ENCODE results near the gene DPYSL4.
"Not testable (repeated sequence)": the region's sequence is repeated elsewhere in the genome, so short reads cannot be mapped to it uniquely, and the experiment has no call there.

Gene DPYSL4

GRCh38 chr10:132210766-132211165, 24.0 kb downstream of the DPYSL4 start:
- H3K9ac ChIP-seq (ENCODE audit: low read depth, low read length): no peak overlapping the region
- H3K36me3 ChIP-seq (ENCODE audit: insufficient read depth, low read length): no peaks in the 10 kb centered on the region
- H3K4me1 ChIP-seq (ENCODE audit: control insufficient read depth, insufficient read depth, low read length): no peaks in the 10 kb centered on the region

DNA sequence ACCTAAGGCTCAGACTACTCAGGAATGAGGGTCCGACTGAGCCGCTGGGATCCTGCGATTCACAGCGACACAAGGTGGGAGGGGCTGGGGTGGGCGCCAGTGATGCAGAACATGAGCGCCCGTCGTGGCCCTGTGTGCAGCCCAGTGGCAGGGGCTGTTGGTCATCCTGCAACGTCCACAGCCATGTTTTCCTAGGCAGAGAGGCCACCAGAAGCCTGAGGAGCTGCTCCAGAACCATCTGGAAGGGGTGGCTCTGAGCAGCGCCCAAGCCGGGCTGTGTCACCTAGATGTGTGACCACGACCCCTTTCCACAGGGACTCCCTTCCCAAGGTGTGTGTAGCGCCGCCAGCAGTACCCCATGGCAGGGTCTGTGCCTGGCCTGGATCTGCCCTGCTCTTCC, 24.5 kb downstream of the DPYSL4 start:
- Histone ChIP-seq H3K4me2 (ENCODE audit: low read length) (no peak overlapping the region), H3K4me3 (ENCODE audit: low read length) (no peak overlapping the region), H3K9me3 (replicated peaks; ENCODE audit: low read length) (no peaks in the 10 kb centered on the region), H3K4me1 (ENCODE audit: control insufficient read depth, insufficient read depth, low read length) (no peaks in the 10 kb centered on the region), H3K36me3 (ENCODE audit: insufficient read depth, low read length) (no peaks in the 10 kb centered on the region), H3K27me3 (ENCODE audit: control insufficient read depth, insufficient read depth, low read length) (no peaks in the 10 kb centered on the region), H3K9ac (ENCODE audit: low read depth, low read length) (no peak overlapping the region)

More at GRCh38 chr10:132210766-132211165, 24.0 kb downstream of the DPYSL4 start:
- H3K9me3 ChIP-seq (replicated peaks; ENCODE audit: low read length): no peaks in the 10 kb centered on the region
- H3K4me2 ChIP-seq (ENCODE audit: low read length): no peak overlapping the region
- no peaks in the 10 kb centered on the region for H3K27me3 ChIP-seq (ENCODE audit: control insufficient read depth, insufficient read depth, low read length)
- H3K4me3 ChIP-seq (ENCODE audit: low read length): no peak overlapping the region

DNA sequence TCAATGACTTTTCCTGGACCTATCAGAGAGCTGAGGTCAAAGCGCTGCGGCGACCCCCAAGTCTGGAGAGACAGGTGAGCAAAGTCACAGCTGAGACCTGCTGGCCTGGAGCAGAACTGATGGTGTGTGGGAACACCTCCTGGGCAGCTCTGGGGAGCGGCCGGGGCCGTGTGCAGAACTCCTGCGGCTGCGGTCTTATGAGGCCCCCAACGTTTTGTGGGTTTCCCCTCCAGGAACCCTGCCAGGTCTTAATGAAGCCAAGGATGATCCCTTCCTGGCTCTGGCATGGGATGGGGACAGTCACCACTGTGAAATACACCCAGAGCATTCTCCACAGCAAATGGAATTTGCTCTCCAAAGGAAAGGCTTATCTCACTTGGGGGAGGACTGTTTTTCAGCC, 26.1 kb downstream of the DPYSL4 start:
- Histone ChIP-seq H3K27me3 (ENCODE audit: control insufficient read depth, insufficient read depth, low read length) (no peaks in the 10 kb centered on the region), H3K4me1 (ENCODE audit: control insufficient read depth, insufficient read depth, low read length) (no peaks in the 10 kb centered on the region), H3K36me3 (ENCODE audit: insufficient read depth, low read length) (no peaks in the 10 kb centered on the region), H3K9ac (ENCODE audit: low read depth, low read length) (no peak overlapping the region), H3K4me3 (ENCODE audit: low read length) (no peak overlapping the region), H3K9me3 (replicated peaks; ENCODE audit: low read length) (no peaks in the 10 kb centered on the region), H3K4me2 (ENCODE audit: low read length) (no peak overlapping the region)

GRCh38 chr10:132213917-132214316, 27.2 kb downstream of the DPYSL4 start:
- Histone ChIP-seq H3K9ac (ENCODE audit: low read depth, low read length) (no peak overlapping the region), H3K27me3 (ENCODE audit: control insufficient read depth, insufficient read depth, low read length) (no peaks in the 10 kb centered on the region), H3K4me3 (ENCODE audit: low read length) (no peak overlapping the region), H3K9me3 (replicated peaks; ENCODE audit: low read length) (no peaks in the 10 kb centered on the region), H3K4me2 (ENCODE audit: low read length) (no peak overlapping the region), H3K4me1 (ENCODE audit: control insufficient read depth, insufficient read depth, low read length) (no peaks in the 10 kb centered on the region), H3K36me3 (ENCODE audit: insufficient read depth, low read length) (no peaks in the 10 kb centered on the region)

DNA sequence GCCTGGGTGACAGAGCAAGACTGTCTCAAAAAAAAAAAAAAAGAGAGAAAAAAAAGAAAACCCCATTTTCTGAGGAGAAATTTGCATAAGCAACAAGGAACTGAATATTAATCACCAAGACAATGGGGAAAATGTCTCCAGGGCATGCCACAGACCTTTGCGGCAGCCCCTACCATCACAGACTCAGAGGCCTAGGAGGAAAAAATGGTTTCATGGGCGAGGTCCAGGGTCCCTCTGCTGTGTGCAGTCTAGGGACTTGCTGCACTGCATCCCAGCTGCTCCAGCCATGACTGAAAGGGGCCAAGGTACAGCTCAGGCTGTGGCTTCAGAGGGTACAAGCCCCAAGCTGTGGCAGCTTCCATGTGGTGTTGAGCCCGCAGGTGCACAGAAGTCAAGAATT, 29.7 kb downstream of the DPYSL4 start:
- H3K4me3 ChIP-seq (ENCODE audit: low read length); H3K4me1 ChIP-seq (ENCODE audit: control insufficient read depth, insufficient read depth, low read length); H3K9ac ChIP-seq (ENCODE audit: low read depth, low read length); H3K36me3 ChIP-seq (ENCODE audit: insufficient read depth, low read length); H3K4me2 ChIP-seq (ENCODE audit: low read length); H3K27me3 ChIP-seq (ENCODE audit: control insufficient read depth, insufficient read depth, low read length); H3K9me3 ChIP-seq (replicated peaks; ENCODE audit: low read length): not testable (repeated sequence)

GRCh38 chr10:132219486-132219885, 32.7 kb downstream of the DPYSL4 start:
- Histone ChIP-seq H3K36me3 (ENCODE audit: insufficient read depth, low read length) (no peaks in the 10 kb centered on the region), H3K4me1 (ENCODE audit: control insufficient read depth, insufficient read depth, low read length) (no peaks in the 10 kb centered on the region), H3K27me3 (ENCODE audit: control insufficient read depth, insufficient read depth, low read length) (no peaks in the 10 kb centered on the region), H3K4me3 (ENCODE audit: low read length) (no peak overlapping the region), H3K9ac (ENCODE audit: low read depth, low read length) (no peak overlapping the region), H3K4me2 (ENCODE audit: low read length) (no peak overlapping the region), H3K9me3 (replicated peaks; ENCODE audit: low read length) (no peaks in the 10 kb centered on the region)

GRCh38 chr10:132220061-132220460, 33.3 kb downstream of the DPYSL4 start:
- H3K27me3 ChIP-seq (ENCODE audit: control insufficient read depth, insufficient read depth, low read length): no peaks in the 10 kb centered on the region
- no peaks in the 10 kb centered on the region for H3K9me3 ChIP-seq (replicated peaks; ENCODE audit: low read length)

GRCh38 chr10:132220996-132221395, 34.2 kb downstream of the DPYSL4 start:
- not testable (repeated sequence) for H3K27me3 ChIP-seq (ENCODE audit: control insufficient read depth, insufficient read depth, low read length); H3K9me3 ChIP-seq (replicated peaks; ENCODE audit: low read length); H3K4me3 ChIP-seq (ENCODE audit: low read length); H3K9ac ChIP-seq (ENCODE audit: low read depth, low read length); H3K4me2 ChIP-seq (ENCODE audit: low read length); H3K36me3 ChIP-seq (ENCODE audit: insufficient read depth, low read length); H3K4me1 ChIP-seq (ENCODE audit: control insufficient read depth, insufficient read depth, low read length)

More at GRCh38 chr10:132220061-132220460, 33.3 kb downstream of the DPYSL4 start:
- Histone ChIP-seq H3K4me2 (ENCODE audit: low read length) (no peak overlapping the region), H3K4me3 (ENCODE audit: low read length) (no peak overlapping the region), H3K4me1 (ENCODE audit: control insufficient read depth, insufficient read depth, low read length) (no peaks in the 10 kb centered on the region), H3K9ac (ENCODE audit: low read depth, low read length) (no peak overlapping the region), H3K36me3 (ENCODE audit: insufficient read depth, low read length) (no peaks in the 10 kb centered on the region)

- no peak overlapping the region for H3K9ac ChIP-seq (ENCODE audit: low read depth, low read length)
- H3K4me3 ChIP-seq (ENCODE audit: low read length): no peak overlapping the region
- no peaks in the 10 kb centered on the region for H3K36me3 ChIP-seq (ENCODE audit: insufficient read depth, low read length)
- H3K4me2 ChIP-seq (ENCODE audit: low read length): no peak overlapping the region
- no peaks in the 10 kb centered on the region for H3K4me1 ChIP-seq (ENCODE audit: control insufficient read depth, insufficient read depth, low read length)
- H3K9me3 ChIP-seq (replicated peaks; ENCODE audit: low read length): no peaks in the 10 kb centered on the region
- no peaks in the 10 kb centered on the region for H3K27me3 ChIP-seq (ENCODE audit: control insufficient read depth, insufficient read depth, low read length)
Observed at GRCh38 chr10:132222726-132223125, 36.0 kb downstream of the DPYSL4 start.

DNA sequence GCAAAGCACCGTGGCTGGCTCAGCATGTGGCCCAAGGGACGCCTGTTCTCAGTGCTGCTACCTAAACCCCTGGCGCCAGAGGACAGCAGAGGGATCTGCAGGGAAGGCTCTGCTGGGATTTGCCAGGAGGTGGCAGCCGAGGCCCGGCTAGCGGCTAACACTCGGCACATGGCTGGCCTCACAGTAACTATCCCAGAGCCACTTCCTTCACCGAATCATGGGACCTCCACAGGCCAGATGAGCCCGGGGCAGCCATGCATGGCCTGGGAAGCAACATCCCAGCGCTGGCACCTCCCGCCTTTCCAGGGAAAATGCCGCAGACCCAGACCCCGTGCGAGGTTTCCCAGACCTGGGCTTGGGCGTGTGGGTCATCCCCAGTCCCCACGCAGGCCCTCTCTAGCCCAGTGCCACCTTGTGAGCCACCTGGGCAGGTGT, 36.4 kb downstream of the DPYSL4 start:
- Histone ChIP-seq H3K36me3 (ENCODE audit: insufficient read depth, low read length) (no peaks in the 10 kb centered on the region), H3K9me3 (replicated peaks; ENCODE audit: low read length) (no peaks in the 10 kb centered on the region), H3K4me3 (ENCODE audit: low read length) (no peak overlapping the region), H3K4me1 (ENCODE audit: control insufficient read depth, insufficient read depth, low read length) (no peaks in the 10 kb centered on the region), H3K4me2 (ENCODE audit: low read length) (no peak overlapping the region), H3K9ac (ENCODE audit: low read depth, low read length) (no peak overlapping the region), H3K27me3 (ENCODE audit: control insufficient read depth, insufficient read depth, low read length) (no peaks in the 10 kb centered on the region)

DNA sequence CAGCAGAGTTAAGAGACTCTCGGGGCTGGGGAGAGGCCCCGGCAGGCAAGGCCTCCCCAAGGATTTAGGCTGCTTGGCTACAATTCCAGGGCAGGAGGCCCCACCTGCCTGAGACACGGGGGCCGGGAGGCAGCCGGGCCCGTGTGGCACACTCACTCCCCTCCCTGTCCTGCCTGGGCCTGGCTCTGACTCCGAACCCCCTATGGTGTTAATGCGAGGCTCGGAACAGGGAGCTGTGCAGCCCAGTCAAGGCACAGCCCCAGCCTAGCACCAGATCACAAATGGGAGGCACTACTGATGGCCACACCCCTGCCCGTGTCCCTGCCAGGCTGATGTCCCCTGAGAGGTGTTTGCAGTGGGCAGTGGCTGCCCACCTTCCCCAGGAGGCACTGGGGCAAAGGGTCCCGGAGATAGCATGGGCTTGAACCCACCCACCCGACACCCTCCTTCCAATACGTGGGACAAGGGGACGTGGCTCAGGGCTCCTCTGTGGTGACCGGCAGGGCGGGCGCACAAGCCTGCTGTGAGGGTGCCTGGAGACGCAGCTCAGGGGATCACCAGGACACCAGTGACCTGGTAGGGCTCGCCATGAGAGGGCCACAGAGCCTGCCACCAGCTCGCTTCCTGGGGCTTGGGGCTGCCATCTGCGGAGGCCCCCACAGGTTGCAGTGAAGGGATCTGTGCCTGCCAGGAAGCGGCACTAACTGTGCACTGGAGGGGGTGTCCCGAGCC, 37.0 kb downstream of the DPYSL4 start:
- Histone ChIP-seq H3K4me3 (ENCODE audit: low read length) (no peak overlapping the region), H3K9ac (ENCODE audit: low read depth, low read length) (no peak overlapping the region), H3K36me3 (ENCODE audit: insufficient read depth, low read length) (no peaks in the 10 kb centered on the region), H3K27me3 (ENCODE audit: control insufficient read depth, insufficient read depth, low read length) (no peaks in the 10 kb centered on the region), H3K9me3 (replicated peaks; ENCODE audit: low read length) (no peaks in the 10 kb centered on the region), H3K4me1 (ENCODE audit: control insufficient read depth, insufficient read depth, low read length) (no peaks in the 10 kb centered on the region), H3K4me2 (ENCODE audit: low read length) (no peak overlapping the region)

DNA sequence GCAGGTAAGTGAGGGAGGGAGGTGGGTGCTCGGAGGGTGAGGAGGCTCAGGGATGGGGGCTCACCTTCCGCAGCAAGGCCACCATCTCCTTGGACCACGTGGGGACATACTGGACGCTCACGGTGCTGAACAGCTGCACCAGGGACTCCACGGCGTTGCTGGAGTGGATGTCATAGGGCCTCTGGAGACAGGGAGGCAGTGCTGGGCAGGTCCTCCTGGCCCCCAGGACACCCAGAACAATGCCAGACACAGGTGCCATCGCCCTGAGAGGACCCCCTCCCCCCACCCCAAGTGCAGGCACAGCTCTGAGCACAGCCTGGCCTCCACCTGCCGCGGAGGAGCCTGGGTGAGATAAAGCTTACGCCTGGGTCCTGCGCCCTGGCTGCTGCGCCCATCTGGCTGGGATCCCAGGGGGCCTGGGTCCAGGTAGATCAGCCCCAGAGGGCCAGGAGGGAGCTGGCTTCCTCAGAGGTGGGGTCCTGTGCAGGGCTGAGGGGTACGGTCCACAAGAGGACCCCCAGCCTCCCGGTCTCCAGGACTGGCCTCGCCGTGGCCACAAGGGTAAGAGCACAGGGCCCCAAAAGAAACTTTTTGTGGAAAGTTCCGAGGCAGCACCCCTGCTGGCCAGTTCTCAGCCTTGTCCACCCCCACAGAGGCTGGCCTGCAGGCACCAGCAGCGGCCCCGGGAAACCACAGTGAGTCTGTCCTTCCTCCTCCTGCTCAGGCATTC, 37.8 kb downstream of the DPYSL4 start:
- H3K4me2 ChIP-seq (ENCODE audit: low read length): no peak overlapping the region
- no peaks in the 10 kb centered on the region for H3K4me1 ChIP-seq (ENCODE audit: control insufficient read depth, insufficient read depth, low read length)
- H3K9ac ChIP-seq (ENCODE audit: low read depth, low read length): no peak overlapping the region
- no peaks in the 10 kb centered on the region for H3K9me3 ChIP-seq (replicated peaks; ENCODE audit: low read length)
- H3K27me3 ChIP-seq (ENCODE audit: control insufficient read depth, insufficient read depth, low read length): no peaks in the 10 kb centered on the region
- H3K4me3 ChIP-seq (ENCODE audit: low read length): no peak overlapping the region
- H3K36me3 ChIP-seq (ENCODE audit: insufficient read depth, low read length): no peaks in the 10 kb centered on the region
